Activated T-cell treated with anti-CD3 and anti-CD28 coated beads, Interleukin-2, amount 50 U/mL, for 4 hours (primary cell): Measurements from ENCODE around the gene LINGO1. TPM values are rescaled to one million over a fixed set of nuclear protein-coding genes. Genes with fewer than 3 reads are reported as not detected.

Experiments used
- ATAC-seq, 2 donors: fragments of 200-7000 bp; cut with Tn5 transposase; one replicate each; pipeline ENCODE4 v1.10.0; 2021
- DNase-seq: peaks from one replicate; pipeline ENCODE4 v3.0.0-alpha.2; 2020
- H3K27me3 Mint-ChIP-seq: one replicate; pipeline ENCODE4 v1.8.0; 2021; ENCODE audit warnings: low read depth, mixed read lengths
- H3K36me3 Mint-ChIP-seq: one replicate; pipeline ENCODE4 v1.8.0; 2022; ENCODE audit warnings: mixed read lengths; ENCODE audit not compliant: insufficient read depth
- H3K4me1 Mint-ChIP-seq: one replicate; pipeline ENCODE4 v1.8.0; 2021; ENCODE audit warnings: low read depth, mixed read lengths
- H3K4me3 Mint-ChIP-seq: one replicate; pipeline ENCODE4 v1.8.0; 2021; ENCODE audit warnings: mild to moderate bottlenecking, moderate library complexity, mixed read lengths
- H3K9me3 Mint-ChIP-seq: one replicate; pipeline ENCODE4 v1.8.0; 2021; ENCODE audit warnings: mixed read lengths
- total RNA-seq, 3 donors: library from RNA; stranded (reverse); gene quantifications; one replicate each; pipeline ENCODE4 v1.2.1, GENCODE V29; 2021

Gene LINGO1
- total RNA-seq, 3 donors from 2014 or later = not detected

GRCh38 chr15:77631745-77632533 lies 773 bp downstream of the LINGO1 start:
- Mint-ChIP-seq H3K36me3 (no peaks in the 10 kb centered on the region), H3K4me3 (no peak overlapping the region), H3K27me3 (peaks cover 50% of the 10 kb centered on the region), H3K9me3 (no peaks in the 10 kb centered on the region), H3K4me1 (peaks cover 11% of the 10 kb centered on the region)
- ATAC-seq (no peak), DNase-seq (no peak)

GRCh38 chr15:77630956-77631744 lies 1.6 kb downstream of the LINGO1 start:
- H3K4me1 Mint-ChIP-seq = peaks cover 11% of the 10 kb centered on the region
- H3K27me3 Mint-ChIP-seq = peaks cover 45% of the 10 kb centered on the region
- ATAC-seq (no peak), DNase-seq (no peak)
- H3K36me3 Mint-ChIP-seq = no peaks in the 10 kb centered on the region
- H3K4me3 Mint-ChIP-seq = no peak overlapping the region
- no peaks in the 10 kb centered on the region for H3K9me3 Mint-ChIP-seq

- ATAC-seq = no peak
- peaks cover 38% of the 10 kb centered on the region for H3K27me3 Mint-ChIP-seq
- H3K9me3 Mint-ChIP-seq = no peaks in the 10 kb centered on the region
- H3K4me3 Mint-ChIP-seq = no peak overlapping the region
- H3K4me1 Mint-ChIP-seq = peaks cover 9% of the 10 kb centered on the region
- DNase-seq = no peak
- no peaks in the 10 kb centered on the region for H3K36me3 Mint-ChIP-seq
Measured at GRCh38 chr15:77630056-77630455, 2.7 kb downstream of the LINGO1 start.

- H3K4me1 Mint-ChIP-seq = peaks cover 8% of the 10 kb centered on the region
- no peak for DNase-seq
- no peaks in the 10 kb centered on the region for H3K36me3 Mint-ChIP-seq
- H3K9me3 Mint-ChIP-seq = no peaks in the 10 kb centered on the region
- H3K4me3 Mint-ChIP-seq = no peak overlapping the region
- ATAC-seq = no peak
- peaks cover 35% of the 10 kb centered on the region for H3K27me3 Mint-ChIP-seq
Measured at GRCh38 chr15:77629070-77630030, 3.4 kb downstream of the LINGO1 start.

- Mint-ChIP-seq H3K4me3 (no peak overlapping the region), H3K36me3 (no peaks in the 10 kb centered on the region), H3K4me1 (no peaks in the 10 kb centered on the region)
Measured at GRCh38 chr15:77628010-77628409, 4.7 kb downstream of the LINGO1 start.

GRCh38 chr15:77627581-77627980 lies 5.1 kb downstream of the LINGO1 start:
- Mint-ChIP-seq H3K4me1 (no peaks in the 10 kb centered on the region), H3K27me3 (peaks cover 29% of the 10 kb centered on the region), H3K9me3 (no peaks in the 10 kb centered on the region), H3K36me3 (no peaks in the 10 kb centered on the region), H3K4me3 (no peak overlapping the region)
- DNase-seq (no peak), ATAC-seq (no peak)

More at GRCh38 chr15:77628010-77628409, 4.7 kb downstream of the LINGO1 start:
- no peak for DNase-seq
- Mint-ChIP-seq H3K27me3 (peaks cover 29% of the 10 kb centered on the region), H3K9me3 (no peaks in the 10 kb centered on the region)
- no peak for ATAC-seq

GRCh38 chr15:77627067-77627466 lies 5.6 kb downstream of the LINGO1 start:
- DNase-seq = no peak
- no peak for ATAC-seq
- Mint-ChIP-seq H3K9me3 (no peaks in the 10 kb centered on the region), H3K36me3 (no peaks in the 10 kb centered on the region), H3K4me1 (no peaks in the 10 kb centered on the region), H3K27me3 (peaks cover 29% of the 10 kb centered on the region), H3K4me3 (no peak overlapping the region)

GRCh38 chr15:77626002-77626401 lies 6.7 kb downstream of the LINGO1 start:
- no peak for ATAC-seq
- no peak for DNase-seq
- H3K27me3 Mint-ChIP-seq = peaks cover 23% of the 10 kb centered on the region
- no peaks in the 10 kb centered on the region for H3K36me3 Mint-ChIP-seq
- H3K4me3 Mint-ChIP-seq = no peak overlapping the region
- H3K4me1 Mint-ChIP-seq = no peaks in the 10 kb centered on the region
- H3K9me3 Mint-ChIP-seq = no peaks in the 10 kb centered on the region

- H3K9me3 Mint-ChIP-seq = no peaks in the 10 kb centered on the region
- H3K27me3 Mint-ChIP-seq = peaks cover 20% of the 10 kb centered on the region
- DNase-seq (no peak), ATAC-seq (no peak)
- no peaks in the 10 kb centered on the region for H3K36me3 Mint-ChIP-seq
- no peak overlapping the region for H3K4me3 Mint-ChIP-seq
- H3K4me1 Mint-ChIP-seq = no peaks in the 10 kb centered on the region
Measured at GRCh38 chr15:77625376-77625775, 7.3 kb downstream of the LINGO1 start.

GRCh38 chr15:77624868-77625267 lies 7.8 kb downstream of the LINGO1 start:
- ATAC-seq (no peak), DNase-seq (no peak)
- Mint-ChIP-seq H3K4me1 (no peaks in the 10 kb centered on the region), H3K9me3 (no peaks in the 10 kb centered on the region), H3K36me3 (no peaks in the 10 kb centered on the region), H3K4me3 (no peak overlapping the region), H3K27me3 (peaks cover 16% of the 10 kb centered on the region)

- Mint-ChIP-seq H3K4me3 (no peak overlapping the region), H3K4me1 (no peaks in the 10 kb centered on the region), H3K27me3 (peaks cover 12% of the 10 kb centered on the region), H3K36me3 (no peaks in the 10 kb centered on the region), H3K9me3 (no peaks in the 10 kb centered on the region)
- DNase-seq (no peak), ATAC-seq (no peak)
Measured at GRCh38 chr15:77623755-77624524, 8.8 kb downstream of the LINGO1 start.

- DNase-seq (no peak), ATAC-seq (no peak)
- H3K36me3 Mint-ChIP-seq = no peaks in the 10 kb centered on the region
- no peak overlapping the region for H3K4me3 Mint-ChIP-seq
- H3K9me3 Mint-ChIP-seq = no peaks in the 10 kb centered on the region
- H3K4me1 Mint-ChIP-seq = no peaks in the 10 kb centered on the region
- peaks cover 14% of the 10 kb centered on the region for H3K27me3 Mint-ChIP-seq
Measured at GRCh38 chr15:77622934-77623754, 9.6 kb downstream of the LINGO1 start.
